HL-60/S4 treated with phorbol 12-myristate 13-acetate at 8.2 ng/mL for 4 days and 3 days (cell line): ENCODE data around the gene SEC61G.

Source experiments
- in situ Hi-C: fragments of 300-500 bp; cut with MboI; formaldehyde crosslinking; loops from 2 replicates; pipeline ENCODE4 v1.15.0; 2022; ENCODE audit warnings: low sequenced_read_pairs

Gene SEC61G

DNA sequence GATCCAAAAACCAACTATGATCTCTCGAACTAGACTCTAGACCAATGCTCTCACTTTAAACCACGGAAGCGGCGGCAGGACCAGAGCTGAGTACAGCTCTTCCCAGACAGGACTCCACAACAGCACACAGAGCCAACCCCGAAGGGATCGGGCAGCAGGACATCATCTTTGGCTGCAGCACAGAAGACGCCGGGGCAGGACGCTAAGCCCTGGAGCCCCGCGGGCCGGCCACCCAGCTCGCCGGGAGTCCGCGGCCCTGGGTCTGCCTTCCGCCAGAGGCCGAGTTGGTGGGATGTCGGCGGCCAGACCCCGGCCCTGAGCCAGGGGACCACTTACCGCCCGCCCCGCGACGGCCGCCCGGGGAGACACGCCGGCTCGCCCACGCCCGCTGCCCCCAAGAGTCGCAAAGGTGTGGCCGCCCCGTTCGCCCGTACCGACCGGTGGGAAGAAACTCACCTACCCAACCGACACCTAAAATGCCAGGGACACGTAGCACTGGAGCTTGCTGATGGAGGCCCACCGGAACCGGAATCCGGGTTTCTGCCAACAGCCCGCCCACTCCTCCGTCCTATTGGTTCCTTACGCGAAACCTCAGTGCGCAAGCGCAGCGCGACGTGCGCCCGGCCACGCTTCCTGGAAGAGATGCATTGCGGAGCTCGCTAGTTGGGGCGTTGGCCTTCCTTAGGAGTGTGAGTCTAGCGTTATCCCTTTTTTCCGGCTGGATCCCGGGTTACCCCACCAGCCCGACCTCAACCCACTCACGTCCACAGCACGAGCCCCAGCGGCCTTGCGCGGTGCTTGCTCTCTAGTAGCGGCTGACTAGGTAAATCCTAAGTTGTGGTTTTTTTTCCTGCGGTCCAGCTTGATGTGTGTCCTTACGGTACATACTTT is at the start of gene SEC61G:
Gene SEC61G, minus strand, starts transcription at position 510 of the 891 bp plus-strand sequence. CDS start 1,623 bp downstream, outside the sequence.
- in situ Hi-C loops, result no loop called here

DNA sequence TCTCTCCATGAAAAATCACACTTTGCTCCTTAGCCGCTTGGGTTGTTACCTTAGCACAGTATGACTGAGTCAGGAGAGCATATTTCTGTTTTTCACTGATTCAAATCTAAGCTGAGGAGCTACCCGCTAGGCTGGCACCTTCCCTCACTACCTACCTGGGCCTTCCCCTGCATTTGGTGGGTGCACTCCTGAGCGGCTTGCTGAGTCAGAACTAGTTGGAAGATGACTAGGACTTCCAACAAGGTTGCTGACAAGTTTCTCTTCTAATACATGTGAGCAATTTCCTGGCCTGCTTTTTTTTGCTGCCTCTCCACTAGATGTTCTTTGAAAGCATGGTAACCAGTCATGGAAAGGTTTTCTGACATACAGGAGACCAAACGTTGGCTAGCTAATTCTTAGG is 43.8 kb upstream of the SEC61G start:
- in situ Hi-C loops, result no loop called here

DNA sequence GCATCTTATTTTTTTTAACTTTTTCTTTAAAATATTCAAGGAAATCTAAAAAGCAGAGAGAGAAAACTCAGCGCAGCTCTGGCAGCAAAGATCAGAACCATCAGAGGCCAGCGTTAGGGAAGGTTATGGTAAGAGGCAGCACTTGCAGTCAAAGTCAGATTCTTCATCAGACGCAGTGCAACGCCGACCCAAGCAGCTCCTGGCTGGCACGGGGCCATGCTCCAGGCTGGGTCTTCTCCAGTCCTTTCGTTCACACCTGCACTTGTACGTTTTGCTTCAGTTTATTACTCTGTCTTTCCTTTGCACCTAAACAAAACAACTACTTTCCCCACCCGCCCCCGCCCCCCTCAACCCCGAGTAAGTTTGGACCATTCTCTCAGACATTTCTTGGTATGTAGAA is 43.1 kb upstream of the SEC61G start:
- in situ Hi-C loops, result no loop called here

DNA sequence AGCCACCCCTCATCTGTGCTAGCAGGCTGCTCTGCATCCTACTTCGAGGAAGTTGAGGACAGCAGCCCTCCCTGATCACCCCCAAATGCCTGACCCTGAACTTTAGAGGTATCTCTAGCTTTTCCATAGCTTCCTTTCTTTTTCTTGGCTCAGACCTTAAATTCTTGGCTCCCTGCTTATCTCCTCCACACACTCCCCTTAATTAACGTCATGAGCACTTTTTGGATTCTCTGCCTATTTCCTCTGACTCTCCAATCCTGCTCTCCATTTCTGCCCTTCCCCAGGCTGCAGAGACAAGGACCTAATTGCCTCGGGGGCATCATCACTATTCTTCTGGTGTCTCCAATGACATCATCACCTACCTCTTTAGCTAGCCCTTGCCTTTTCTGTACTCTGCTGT is 40.8 kb upstream of the SEC61G start:
- in situ Hi-C loops, result no loop called here

DNA sequence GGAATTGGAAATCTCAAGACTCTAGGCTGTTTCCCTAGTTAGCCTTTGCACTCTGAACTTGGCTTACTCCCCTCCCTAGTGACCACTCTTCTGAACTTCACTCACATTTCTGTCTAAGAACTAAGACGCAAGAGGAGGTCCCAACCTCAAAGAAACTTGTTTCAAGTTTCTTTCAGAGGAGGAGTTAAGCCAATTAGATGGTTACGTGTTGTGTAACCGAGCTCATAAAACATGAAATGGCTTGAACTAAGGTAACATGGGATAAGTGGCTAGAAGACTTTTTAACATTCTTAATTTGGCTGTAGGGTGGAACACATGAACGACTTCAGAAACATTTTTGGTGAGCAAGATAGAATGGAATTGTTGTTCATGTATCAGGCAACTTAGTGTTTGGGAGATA is 39.5 kb upstream of the SEC61G start:
- in situ Hi-C loops, result no loop called here

DNA sequence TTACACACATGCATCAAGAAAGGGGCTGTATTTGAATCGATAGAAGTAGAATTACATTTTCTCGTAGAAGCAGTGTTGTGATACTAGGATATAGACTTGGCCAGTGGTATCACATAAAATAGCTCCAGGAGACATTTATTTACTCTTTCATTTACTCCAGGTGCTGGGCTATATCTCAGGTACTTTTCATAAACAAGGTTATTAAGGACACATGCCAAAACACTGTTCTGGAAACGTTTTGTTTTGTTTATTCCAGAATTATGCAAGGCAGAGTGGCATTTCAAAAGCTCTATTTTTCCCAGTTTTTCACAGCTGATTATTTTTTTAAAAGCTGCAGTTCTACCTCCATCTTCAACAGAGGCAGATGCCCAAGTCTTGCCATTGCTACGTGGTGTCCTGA is 37.8 kb upstream of the SEC61G start:
- in situ Hi-C loops, result no loop called here

DNA sequence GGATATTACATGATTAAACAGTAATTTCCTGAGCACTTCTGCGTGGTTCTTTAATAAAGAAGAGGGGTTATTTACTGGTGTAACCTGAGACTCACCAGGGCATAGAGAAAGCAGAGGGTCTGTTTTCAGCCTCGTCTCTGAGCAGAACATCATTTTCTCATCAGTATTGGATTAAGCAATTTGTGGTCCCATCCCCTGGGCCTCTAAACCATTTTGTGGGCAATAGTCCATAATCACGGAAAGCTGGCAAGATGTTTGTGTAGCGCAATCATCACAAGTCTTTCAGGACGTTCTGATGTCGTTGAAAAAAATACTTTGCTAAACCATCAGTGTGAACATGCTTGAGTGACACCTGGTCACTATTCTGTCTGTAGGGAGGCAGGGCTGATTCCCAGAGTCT is 37.1 kb upstream of the SEC61G start:
- in situ Hi-C loops, result no loop called here

DNA sequence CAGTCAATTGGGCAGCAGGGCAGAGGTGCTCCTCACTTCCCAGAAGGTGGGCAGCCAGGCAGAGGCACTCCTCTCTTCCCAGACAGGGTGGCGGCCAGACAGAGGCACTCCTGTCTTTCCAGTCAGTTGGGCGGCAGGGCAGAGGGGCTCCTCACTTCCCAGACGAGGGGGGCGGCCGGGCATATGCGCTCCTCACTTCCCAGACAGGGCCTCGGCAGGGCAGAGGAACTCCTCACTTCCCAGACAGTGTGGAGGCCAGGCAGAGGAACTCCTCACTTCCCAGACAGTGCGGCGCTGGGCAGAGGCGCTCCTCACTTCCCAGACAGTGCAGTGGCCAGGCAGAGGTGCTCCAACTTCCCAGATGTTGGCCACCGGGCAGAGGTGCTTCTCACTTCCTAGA is 33.4 kb upstream of the SEC61G start:
- in situ Hi-C loops, result no loop called here

DNA sequence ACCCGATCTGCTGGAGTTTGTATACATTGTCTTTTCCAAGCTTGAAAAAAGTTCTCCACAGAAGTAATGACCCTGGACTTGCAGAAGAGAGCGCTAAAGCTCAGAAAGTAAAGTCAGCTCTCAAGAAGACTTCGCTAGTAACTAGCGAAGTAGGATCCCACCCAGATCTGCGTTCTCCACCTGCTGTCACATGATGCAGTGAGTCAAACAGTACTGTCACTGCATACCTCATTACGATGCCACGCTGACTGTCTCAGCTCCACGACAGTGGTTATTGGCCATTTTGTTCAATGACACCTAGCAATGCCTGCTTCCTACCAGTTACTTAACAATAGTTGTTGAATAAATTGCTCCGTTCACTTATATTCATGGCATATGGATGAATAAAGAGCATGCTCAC is 29.7 kb upstream of the SEC61G start:
- in situ Hi-C loops, result no loop called here

DNA sequence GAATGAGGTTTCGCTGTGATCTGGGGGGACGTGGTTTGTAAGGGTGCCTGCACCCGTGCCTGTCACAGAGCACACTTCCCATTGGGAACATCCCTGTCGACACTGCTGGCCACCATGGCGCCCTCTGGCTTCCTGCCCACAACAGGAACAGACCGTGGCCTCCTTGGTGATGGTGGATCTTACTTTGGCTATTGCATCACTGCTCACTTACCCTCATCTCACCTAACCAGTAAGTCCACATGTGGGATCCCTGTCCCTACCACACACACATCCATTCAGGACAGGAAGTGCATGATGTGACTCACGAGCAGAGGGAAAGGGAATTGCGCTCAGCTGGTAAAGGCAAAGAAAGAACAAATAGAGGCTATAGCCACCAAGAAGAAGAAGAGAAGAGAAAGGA is 26.2 kb upstream of the SEC61G start:
- in situ Hi-C loops, result no loop called here

DNA sequence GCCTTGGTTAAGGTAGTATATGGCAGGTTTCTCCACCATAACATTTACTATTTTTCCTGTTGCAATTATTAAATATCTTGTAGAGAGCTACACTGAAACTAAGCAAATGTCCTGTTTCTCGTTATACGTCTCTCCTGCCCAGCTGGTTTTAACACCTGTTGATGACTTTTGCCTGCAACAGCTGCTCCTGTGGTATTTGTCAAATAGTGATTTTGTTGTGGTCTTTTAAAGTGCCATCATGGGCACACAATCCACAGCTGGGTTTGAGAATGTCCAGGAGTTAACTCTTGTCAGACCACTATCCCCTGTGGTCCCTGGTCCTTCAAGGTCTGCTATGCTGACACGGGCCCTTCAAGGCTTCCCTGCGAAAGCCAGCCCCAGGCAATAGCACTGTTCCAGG is 24.9 kb upstream of the SEC61G start:
- in situ Hi-C loops, result no loop called here

DNA sequence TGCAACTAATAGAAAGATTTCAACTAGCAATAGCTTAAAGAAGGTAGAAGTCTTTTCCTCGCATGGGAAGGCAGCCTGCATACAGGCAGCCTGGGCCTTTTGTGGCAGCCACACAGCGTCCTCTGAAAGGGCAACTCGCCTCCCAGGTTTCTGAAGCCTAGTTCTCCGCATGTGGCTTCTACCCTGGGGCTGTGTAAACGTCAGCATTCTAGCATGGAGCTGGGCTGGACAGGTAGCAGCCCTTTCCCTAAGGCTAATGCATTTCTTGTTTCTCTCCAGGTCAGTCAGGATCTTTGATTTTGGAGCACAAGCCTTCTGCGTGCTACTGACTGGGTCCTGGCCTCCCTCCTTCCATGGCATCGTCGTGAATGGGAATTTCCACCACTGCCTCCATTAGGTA is 23.8 kb upstream of the SEC61G start:
- in situ Hi-C loops, result no loop called here

DNA sequence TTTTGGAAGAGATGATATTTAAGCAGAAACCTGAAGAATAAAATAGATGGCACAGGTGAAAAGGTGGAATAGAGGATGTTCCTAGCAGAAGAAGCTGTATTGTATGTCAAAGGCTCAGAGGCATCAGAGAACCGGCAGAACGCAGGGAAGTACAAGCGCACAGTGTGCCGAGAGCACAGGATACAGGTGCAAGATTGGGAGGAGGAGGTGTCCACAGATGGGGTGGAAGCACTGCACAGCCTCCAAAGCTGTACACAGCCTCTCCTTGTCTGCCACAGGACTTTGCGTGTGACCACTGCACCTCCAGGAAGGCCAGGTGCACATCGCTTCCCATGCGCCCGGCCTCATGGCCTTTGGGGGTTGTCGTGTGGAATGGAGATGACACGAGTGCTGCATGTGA is 23.3 kb upstream of the SEC61G start:
- in situ Hi-C loops, result no loop called here

DNA sequence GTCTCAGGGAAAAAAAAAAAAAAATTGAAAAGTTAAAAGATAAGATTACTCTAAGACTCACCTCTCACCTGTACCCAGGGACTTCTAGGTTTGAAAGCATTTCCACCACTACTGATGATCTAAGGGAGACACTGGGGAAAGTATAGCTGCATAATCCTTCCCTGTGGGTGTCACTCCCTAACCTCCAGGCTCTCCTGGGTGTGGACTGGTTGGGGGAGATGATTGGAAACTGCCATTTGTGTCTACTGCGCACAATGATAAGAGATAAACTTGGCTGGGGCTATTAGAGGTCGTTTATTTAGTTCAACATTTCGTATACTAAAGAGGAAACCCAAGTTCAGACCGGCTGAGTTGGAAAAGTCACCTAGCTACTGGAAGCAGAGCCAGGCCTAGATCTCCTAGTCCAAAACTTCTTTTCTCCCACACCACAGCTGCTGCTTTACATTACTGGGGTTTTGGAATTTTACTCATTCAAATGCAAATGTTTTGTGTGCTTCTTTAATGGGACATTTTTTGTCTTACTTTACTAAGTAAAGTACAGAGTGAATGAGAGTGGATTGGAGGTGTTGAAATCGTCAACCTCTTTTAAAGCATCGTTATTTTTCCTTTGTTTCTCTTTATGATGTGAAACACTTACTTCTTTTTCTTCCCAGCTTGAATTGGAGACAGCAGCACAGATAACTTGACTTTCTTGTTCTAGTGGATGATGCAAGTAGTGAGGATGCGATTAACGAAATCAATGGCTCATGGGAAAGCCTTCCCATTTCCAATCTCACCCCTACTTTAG is 22.3 kb upstream of the SEC61G start:
- in situ Hi-C loops, result no loop called here

DNA sequence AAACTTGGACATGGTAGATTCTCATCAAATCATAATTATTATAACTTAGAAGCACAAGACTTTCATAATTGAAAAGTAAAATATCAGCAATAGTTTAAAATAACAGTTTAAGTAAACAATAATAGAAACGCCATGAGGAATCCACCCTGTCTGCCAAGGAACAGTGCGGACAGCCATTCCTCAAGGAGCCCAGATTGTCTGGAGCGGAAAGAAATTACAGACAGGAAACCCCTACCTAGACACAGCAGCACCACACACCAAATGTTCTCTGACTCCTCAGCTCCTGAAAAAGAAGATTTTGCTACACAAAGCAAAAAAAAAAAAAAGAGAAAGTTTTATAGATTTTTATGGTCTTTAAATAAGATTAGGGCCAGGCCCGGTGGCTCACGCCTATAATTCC is 21.5 kb upstream of the SEC61G start:
- in situ Hi-C loops, result no loop called here

DNA sequence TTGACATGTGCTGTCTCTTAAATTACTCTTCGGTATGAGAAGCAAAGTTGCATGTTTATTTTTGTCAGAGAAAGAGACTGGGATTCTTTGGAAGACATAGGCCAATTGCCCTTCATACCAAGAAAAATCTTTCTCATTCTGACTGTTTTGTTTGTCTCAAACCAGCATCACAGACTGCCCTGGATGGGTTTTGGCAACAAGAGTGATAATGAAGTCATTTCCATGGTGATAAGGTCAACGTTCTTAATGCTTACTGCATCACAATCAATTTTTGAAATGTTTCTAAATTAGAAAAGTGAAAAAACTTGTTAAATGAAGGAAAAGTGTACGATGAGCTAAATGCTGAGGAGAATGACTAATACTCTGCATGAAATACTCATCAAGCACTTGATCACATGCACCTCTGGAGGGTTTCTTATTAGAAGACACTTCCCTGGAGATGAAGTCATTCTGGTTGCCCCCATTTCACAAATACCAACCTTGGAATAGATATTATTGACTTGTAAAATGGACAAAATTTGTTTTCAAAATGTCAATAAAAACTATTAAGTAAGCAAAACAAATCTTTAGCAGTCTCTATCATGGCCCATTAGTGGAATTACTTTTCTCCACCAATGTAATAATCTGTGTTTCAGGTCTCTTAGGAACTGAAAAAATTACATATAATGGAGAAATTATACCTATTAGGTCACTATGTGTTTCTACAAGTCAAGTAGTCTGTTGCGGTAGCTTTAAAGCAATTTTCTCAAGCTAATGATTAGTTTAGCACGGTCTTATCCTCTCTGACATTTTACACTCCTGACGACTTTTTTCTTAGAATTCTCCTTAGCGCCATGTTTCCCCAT is 19.9 kb upstream of the SEC61G start:
- in situ Hi-C loops, result no loop called here

DNA sequence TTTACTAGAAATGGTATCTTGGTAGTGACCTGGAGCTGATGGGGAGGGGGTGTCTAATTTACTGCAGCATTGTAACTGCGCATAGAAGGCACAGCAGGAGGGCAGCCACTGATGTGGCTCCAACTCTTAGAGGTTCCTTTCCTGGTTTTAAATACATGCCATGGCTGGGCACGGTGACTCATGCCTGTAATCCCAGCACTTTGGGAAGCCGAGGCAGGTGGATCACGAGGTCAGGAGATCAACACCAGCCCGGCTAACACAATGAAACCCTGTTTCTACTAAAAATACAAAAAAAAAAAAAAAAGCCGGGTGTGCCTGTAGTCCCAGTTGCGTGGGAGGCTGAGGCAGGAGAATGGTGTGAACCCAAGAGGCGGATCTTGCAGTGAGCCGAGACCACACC is 19.2 kb upstream of the SEC61G start:
- in situ Hi-C loops, result no loop called here

DNA sequence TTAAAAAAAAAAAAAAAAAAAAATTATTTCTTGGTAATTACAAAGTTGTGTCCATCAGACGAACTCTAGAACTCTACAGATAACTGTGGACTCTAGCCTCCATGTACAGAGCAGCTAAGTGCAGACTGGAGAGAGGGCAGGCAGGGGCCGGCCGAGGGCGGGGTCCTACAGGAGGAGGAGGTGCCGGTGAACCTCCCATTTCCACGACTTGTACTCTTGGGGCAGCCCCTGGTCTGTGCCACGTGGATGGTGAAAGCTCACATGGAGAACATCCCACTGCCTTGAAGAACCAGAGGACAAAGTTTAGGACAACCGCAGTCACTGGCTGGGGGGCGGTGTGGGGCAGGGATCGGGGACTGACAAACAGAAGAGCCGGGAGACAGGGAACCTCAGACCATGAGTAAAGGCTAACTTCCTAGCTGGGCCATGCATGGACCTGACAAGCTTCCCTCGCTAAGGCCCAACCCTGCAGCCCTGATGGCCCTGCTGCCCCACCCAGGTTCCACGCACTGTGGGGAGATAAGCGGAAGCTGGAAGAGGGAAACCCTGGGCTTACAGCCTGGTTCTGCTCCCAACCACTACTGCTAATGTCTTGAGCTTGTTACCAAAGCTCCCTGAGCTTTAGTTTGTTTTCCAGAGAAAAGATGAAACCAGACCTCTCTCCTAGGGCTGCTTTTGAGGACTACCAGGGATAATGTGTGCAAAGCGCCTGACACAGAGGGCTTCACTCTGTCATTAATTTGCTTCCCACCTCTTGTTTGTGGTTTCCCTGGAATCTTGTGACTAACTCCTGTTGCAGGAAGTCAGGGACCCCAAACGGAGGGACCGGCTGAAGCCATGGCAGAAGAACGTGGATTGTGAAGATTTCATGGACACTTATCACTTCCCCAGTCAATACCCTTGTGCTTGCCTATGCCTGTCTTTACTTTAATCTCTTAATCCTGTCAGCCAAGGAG is 16.1 kb upstream of the SEC61G start:
- in situ Hi-C loops, result no loop called here

DNA sequence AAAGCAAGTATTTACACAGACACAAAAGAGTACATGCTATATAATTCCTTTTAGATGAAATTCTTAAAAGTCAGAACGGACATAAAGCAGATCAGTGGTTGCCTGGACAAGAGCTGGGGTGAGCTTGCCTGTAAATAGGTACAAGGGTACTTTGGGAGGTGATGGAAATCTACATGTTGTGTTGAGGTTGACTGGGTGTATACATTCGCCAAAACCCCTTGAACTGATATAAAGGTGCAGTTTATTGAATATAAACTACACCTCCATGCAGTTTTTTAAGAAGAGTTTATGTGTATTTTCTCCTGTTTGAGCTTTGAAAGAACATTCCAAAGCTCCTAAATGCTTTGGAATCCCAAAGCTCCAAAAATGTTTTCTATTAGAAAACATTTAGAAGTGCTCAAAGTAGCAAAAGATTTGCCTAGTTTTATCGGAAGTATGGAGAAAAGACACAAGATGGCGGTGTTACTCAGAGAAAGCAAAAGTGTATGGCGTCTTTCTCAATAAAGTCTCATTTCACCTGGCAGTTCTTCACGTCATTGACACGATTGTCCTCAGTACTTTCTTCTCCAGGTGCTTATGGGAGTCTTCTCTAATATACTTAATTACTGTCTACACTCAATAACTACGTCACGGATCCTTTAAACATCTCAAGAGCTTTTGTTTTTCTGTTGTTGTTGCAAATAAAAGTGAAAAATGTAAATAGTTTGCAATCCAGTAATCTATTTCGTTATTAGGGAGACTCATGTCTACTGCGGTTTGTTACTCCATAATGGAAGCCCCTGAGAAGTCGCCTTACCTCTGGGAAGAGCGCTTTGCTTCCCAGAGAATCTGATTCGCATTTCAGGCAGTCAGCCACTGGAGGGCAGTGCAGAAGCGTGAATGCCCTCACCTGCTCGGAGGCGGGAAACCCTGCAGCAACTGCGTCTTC is 14.7 kb upstream of the SEC61G start:
- in situ Hi-C loops, result no loop called here
